VCaP (cell line): ENCODE results near the gene TMEM169.

ENCODE experiments used
- H3K27ac ChIP-seq: fragments of 450-650 bp; 2 replicates; pipeline ENCODE4 v1.5.1; 2017
- TF ChIP-seq, protein P1 (sequence below): fragments of 450-650 bp; conservative IDR thresholded peaks from 2 replicates; pipeline ENCODE4 v1.5.1; 2017; ENCODE audit warnings: mild to moderate bottlenecking, moderate library complexity

The TMEM169 gene

GRCh38 chr2:216081487-216082116 lies at the start of gene TMEM169, which contains the start of gene PECR:
TSS of gene TMEM169 (plus strand) at chr2:216081919. CDS start at chr2:216095964, 14,045 bp downstream.
TSS of gene PECR (minus strand) at chr2:216081809. CDS start at chr2:216081741, 68 bp downstream.
- peak within 1 kb of the TSS; percentile 84 for H3K27ac ChIP-seq
- TF ChIP-seq, protein P1, sequence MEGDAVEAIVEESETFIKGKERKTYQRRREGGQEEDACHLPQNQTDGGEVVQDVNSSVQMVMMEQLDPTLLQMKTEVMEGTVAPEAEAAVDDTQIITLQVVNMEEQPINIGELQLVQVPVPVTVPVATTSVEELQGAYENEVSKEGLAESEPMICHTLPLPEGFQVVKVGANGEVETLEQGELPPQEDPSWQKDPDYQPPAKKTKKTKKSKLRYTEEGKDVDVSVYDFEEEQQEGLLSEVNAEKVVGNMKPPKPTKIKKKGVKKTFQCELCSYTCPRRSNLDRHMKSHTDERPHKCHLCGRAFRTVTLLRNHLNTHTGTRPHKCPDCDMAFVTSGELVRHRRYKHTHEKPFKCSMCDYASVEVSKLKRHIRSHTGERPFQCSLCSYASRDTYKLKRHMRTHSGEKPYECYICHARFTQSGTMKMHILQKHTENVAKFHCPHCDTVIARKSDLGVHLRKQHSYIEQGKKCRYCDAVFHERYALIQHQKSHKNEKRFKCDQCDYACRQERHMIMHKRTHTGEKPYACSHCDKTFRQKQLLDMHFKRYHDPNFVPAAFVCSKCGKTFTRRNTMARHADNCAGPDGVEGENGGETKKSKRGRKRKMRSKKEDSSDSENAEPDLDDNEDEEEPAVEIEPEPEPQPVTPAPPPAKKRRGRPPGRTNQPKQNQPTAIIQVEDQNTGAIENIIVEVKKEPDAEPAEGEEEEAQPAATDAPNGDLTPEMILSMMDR = no peak

GRCh38 chr2:216031960-216032689 lies 49.6 kb upstream of the TMEM169 start:
- H3K27ac ChIP-seq = no peak overlapping the region
- TF ChIP-seq, protein P1 = no peak

- TF ChIP-seq, protein P1 = no peak
- H3K27ac ChIP-seq = no peak overlapping the region
These were observed 48.3 kb upstream of the TMEM169 start for GRCh38 chr2:216033403-216033802.

DNA sequence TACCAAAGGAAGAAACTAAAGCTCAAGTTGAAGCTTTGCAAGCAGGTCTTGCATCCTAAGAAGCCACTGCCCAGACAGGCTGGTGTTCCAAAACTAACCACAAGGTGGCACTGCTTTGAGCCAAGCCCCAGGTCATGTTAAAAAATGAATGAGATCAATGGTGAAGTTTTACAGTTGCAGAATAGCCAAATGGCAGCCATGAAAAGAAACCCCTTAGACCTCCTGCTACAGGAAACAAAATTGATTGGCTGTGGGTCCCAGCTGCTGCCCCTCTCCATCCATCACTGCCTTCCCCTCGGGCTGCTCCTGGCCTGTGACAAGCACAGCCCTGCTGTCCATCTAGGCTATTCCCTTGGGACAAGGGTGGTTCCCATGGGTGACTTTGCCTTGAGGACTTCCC lies 47.7 kb upstream of the TMEM169 start:
- TF ChIP-seq, protein P1 = peak; percentile 86
- no peak overlapping the region for H3K27ac ChIP-seq

DNA sequence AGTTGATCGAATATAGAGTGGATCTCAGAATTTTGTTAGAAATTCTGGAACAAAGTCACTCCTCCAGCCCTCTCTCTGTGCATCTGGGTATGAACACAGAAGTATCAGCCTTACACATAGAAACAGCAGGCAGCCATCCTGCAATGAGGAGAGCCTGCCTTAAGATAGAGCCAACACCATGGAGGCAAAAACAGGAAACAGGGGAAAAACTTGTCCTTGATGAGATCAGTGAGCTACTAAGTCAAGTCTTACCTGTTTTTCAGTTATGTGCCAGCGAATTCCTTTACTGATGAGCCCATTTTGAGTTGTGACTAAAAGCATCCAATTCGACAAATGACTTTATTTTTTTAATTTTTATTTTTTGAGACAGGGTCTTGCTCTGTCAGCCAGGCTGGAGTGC lies 41.8 kb upstream of the TMEM169 start:
- no peak overlapping the region for H3K27ac ChIP-seq
- TF ChIP-seq, protein P1 = no peak

GRCh38 chr2:216041438-216041837 lies 40.3 kb upstream of the TMEM169 start:
- H3K27ac ChIP-seq = no peak overlapping the region
- TF ChIP-seq, protein P1 = no peak

DNA sequence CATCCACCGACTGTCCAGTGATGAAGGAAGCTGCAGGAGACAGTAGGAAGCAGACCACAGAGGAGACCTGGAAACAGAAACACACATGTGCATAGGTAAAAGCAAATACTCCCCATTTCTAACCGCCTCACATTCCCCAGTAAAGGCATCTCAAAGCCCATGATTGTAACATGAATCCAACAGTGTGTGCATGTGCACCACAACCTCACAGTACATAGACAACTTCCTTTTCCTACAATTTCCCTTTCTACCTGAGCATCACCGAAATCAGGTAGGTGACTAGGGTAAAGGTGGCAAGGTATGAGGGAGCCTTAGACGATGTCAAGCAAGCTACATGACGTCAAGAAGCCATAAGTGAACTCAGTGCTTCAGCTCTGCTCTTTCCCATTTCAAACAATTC lies 37.8 kb upstream of the TMEM169 start:
- TF ChIP-seq, protein P1 = no peak
- H3K27ac ChIP-seq = no peak overlapping the region
